ENCODE results near the gene FAM222B. TPM values are rescaled to one million over a fixed set of nuclear protein-coding genes. Genes with fewer than 3 reads are reported as not detected.

FAM222B gene
- total and polyA plus RNA-seq, 9 of the 15 experiments (the other 6 are each of a cell fraction or from before 2014, with no cell fraction given), result 4.0 to 34.6 (median 7.5) TPM

DNA sequence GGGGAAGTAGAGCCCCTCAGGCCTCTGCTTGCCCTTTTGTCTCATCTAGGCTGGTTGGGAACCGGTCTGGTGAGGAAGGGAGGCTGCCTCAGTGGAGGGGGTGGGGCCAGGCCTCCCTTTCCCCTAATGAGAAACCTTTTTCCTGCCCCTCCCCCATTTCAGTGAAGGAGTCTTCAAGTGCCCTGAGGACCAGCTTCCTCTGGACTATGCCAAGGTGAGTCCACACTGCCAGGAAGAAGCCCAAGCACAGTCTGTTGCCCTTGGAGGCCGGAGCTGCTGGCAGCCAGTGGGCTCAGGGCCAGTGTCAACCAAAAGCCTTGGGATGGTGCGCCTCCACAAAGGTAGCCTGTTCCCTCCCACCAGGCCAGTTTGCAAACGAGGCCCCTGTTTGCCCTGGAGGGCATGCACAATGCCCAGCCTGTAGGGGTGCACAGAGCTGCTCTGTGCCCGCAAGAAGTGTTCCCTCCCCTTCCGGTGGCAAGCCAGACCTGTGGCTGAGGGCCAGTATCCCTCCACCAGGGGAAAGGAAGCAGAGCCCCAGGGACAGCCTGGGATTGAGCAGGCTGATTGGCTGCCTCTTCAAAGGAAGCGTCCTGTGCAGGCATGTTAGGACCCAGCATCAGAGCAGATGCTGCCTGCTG is 95.4 kb downstream of the FAM222B start (continued):
- TF ChIP-seq GATA2 (CRISPR knock-in tag; IDR thresholded peaks at IDR 0.05) (no peak), ZNF324 (CRISPR knock-in tag; IDR thresholded peaks at IDR 0.05) (no peak), RBM22 (IDR thresholded peaks at IDR 0.05; ENCODE audit: low read depth, low read length, poor library complexity, severe bottlenecking) (peak; percentile 8)

DNA sequence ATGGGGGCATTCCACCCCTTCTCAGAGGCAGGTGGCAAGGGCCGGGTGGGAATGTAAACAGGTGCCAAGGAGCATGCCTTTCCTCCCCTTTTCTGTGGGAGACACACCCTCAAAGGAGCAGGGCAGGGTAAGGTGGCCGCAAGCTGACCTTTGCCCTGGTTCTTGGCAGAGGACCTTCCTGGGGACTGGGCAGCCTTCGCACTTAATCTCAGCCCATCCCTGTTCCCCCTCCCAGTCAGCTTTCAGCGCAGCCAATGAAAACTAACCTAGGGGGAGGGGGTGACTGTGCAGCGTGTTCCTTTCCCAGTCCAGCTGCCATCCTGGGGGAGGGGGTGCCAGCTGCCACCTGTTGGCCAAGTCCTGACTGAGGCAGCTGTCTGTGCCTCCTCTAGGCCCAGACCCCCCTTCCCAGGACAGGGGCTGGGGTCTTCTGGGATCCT is 96.0 kb downstream of the FAM222B start:
- no TSS peak for BruUV-seq (replicated peaks)
- H3K79me2 ChIP-seq (ENCODE audit: control insufficient read depth, insufficient read depth, low read length), result peaks cover 65% of the 10 kb centered on the region
- peaks cover 68% of the 10 kb centered on the region for H3K36me3 ChIP-seq (ENCODE audit: control insufficient read depth, insufficient read depth, low read length)
- H3K9me1 ChIP-seq (ENCODE audit: control insufficient read depth, insufficient read depth, low read length), result no peaks in the 10 kb centered on the region
- CTCF ChIA-PET (ENCODE audit: low intra/inter-chr PET ratio), result interaction anchor here (6.8 kb wide), 1 partner anchor 19 kb away, joined by 117 read pairs; the partner anchor contains the start of genes NEK8 and TLCD1
- intact Hi-C loops (cut with micrococcal nuclease) (no loop called here), in situ Hi-C loops (cut with MboI) (no loop called here)
- no peak overlapping the region for H2AFZ ChIP-seq (ENCODE audit: low read depth, low read length)
- FAIRE-seq (no peak), DNase-seq (ENCODE audit: extremely low read depth in 1 of 4, low spot score in 3 of 4) (peak in 2 of 4 experiments; percentile 33 to 49), ATAC-seq (no peak)
- H4K20me1 ChIP-seq (replicated peaks; ENCODE audit: control insufficient read depth, insufficient read depth, low read length), result peaks cover 27% of the 10 kb centered on the region
- no peaks in the 10 kb centered on the region for H3K9me3 ChIP-seq (replicated peaks; ENCODE audit: control insufficient read depth, insufficient read depth, low read depth, low read length)
- H3K4me1 ChIP-seq (replicated peaks in 1 of 2; ENCODE audit: control insufficient read depth in 2 of 2, insufficient read depth in 2 of 2, low read length in 2 of 2), result peaks cover 33 to 71% of the 10 kb centered on the region in 2 experiments
- H3K27me3 ChIP-seq (ENCODE audit: control insufficient read depth in 2 of 2, insufficient read depth in 2 of 2, low read length in 2 of 2), result no peaks in the 10 kb centered on the region
- peak overlapping the region; percentile 96; the same call in 1 of the 3 replicates for H3K27ac ChIP-seq (ENCODE audit: extremely low read depth, low read depth, low read length)
- POLR2A ChIA-PET, result interaction anchor here (0.6 to 17.4 kb wide), 12 partner anchors 10 to 205 kb away, joined by 3 to 367 read pairs (median 4); partner anchors contain the start of genes NEK8, RPL23A and TLCD1
- H3K9ac ChIP-seq (ENCODE audit: insufficient read depth in 1 of 2, low read depth in 2 of 2, low read length in 2 of 2), result peak overlapping the region; percentile 93 to 99; a peak in 3 of 4 replicates
- peak overlapping the region; percentile 94; the same call in 1 of the 2 replicates for H3K4me2 ChIP-seq (ENCODE audit: insufficient read depth, low read length)
- WGBS (ENCODE audit: insufficient coverage, low coverage, missing lambda C conversion rate), result 70% methylated on average over 5 of the region's 5 CpGs
- H3K4me3 ChIP-seq, result no peak overlapping the region
- TF ChIP-seq ZNF316 (IDR thresholded peaks at IDR 0.05) (no peak), ZSCAN29 (IDR thresholded peaks at IDR 0.05) (no peak), NELFE (IDR thresholded peaks at IDR 0.05; ENCODE audit: insufficient read depth, insufficient read length) (no peak), POLR2AphosphoS5 (IDR thresholded peaks at IDR 0.05; ENCODE audit: control insufficient read depth, insufficient read depth, low read depth, low read length) (0 out of 2 replicates have a peak, but pooled peaks have one; percentile 3)

All from K562 (cell line).